Stimulated activated CD8-positive, alpha-beta memory T cell treated with anti-CD3 and anti-CD28 coated beads, Interleukin-7, amount 100 ng/mL, for 1 hour (primary cell): ENCODE results near the gene AP1G1.
"Not testable (repeated sequence)": the region's sequence is repeated elsewhere in the genome, so short reads cannot be mapped to it uniquely, and the experiment has no call there.

Experiments used
- DNase-seq, 2 donors: peaks; one replicate each; pipeline ENCODE4 v3.0.0-alpha.2; 2020; ENCODE audit warnings: low read depth in 2 of 2

The AP1G1 gene

GRCh38 chr16:71808593-71809459 lies at the start of gene AP1G1:
AP1G1 (minus strand) TSS chr16:71808834; CDS start chr16:71789479, 19,355 bp downstream.
- peak; percentile 80 to 83 for DNase-seq

GRCh38 chr16:71855937-71856662 lies 47.5 kb upstream of the AP1G1 start:
- DNase-seq = no peak

GRCh38 chr16:71854369-71854948 lies 45.8 kb upstream of the AP1G1 start:
- no peak for DNase-seq

- DNase-seq = no peak
Measured at GRCh38 chr16:71853413-71853812, 44.8 kb upstream of the AP1G1 start.

- no peak for DNase-seq
Measured at GRCh38 chr16:71852561-71852960, 43.9 kb upstream of the AP1G1 start.

GRCh38 chr16:71852158-71852557 lies 43.5 kb upstream of the AP1G1 start:
- DNase-seq = no peak

- DNase-seq = no peak
Measured at GRCh38 chr16:71851746-71852145, 43.1 kb upstream of the AP1G1 start.

GRCh38 chr16:71848622-71849021 lies 40.0 kb upstream of the AP1G1 start:
- no peak for DNase-seq

GRCh38 chr16:71847096-71847495 lies 38.5 kb upstream of the AP1G1 start:
- DNase-seq = no peak

GRCh38 chr16:71846431-71846830 lies 37.8 kb upstream of the AP1G1 start:
- DNase-seq = no peak

- peak; percentile 88 to 93 for DNase-seq
Measured at GRCh38 chr16:71845639-71846430, 37.2 kb upstream of the AP1G1 start, which contains the start of gene ATXN1L. ATXN1L (plus strand) TSS chr16:71845976; CDS start chr16:71849741, 3,765 bp downstream.

- no peak for DNase-seq
Measured at GRCh38 chr16:71843572-71843971, 34.9 kb upstream of the AP1G1 start.

GRCh38 chr16:71840052-71840451 lies 31.4 kb upstream of the AP1G1 start:
- DNase-seq = no peak

GRCh38 chr16:71837150-71837549 lies 28.5 kb upstream of the AP1G1 start:
- no peak for DNase-seq

GRCh38 chr16:71834291-71834690 lies 25.7 kb upstream of the AP1G1 start:
- DNase-seq = no peak

- not testable (repeated sequence) for DNase-seq
Measured at GRCh38 chr16:71832112-71832511, 23.5 kb upstream of the AP1G1 start.

GRCh38 chr16:71831698-71832097 lies 23.1 kb upstream of the AP1G1 start:
- DNase-seq = not testable (repeated sequence)

GRCh38 chr16:71830359-71830758 lies 21.7 kb upstream of the AP1G1 start:
- DNase-seq = no peak

GRCh38 chr16:71826533-71827017 lies 17.9 kb upstream of the AP1G1 start:
- DNase-seq = no peak

GRCh38 chr16:71817155-71817500 lies 8.5 kb upstream of the AP1G1 start:
- DNase-seq = not testable (repeated sequence)

GRCh38 chr16:71811261-71811803 lies 2.7 kb upstream of the AP1G1 start:
- no peak for DNase-seq
